Ovary (tissue), 9 donors: ENCODE measurements around the gene KCNQ5. TPM values are rescaled to one million over a fixed set of nuclear protein-coding genes. Genes with fewer than 3 reads are reported as not detected.

Experiments
- DNase-seq, 5 donors: peaks; one replicate each; pipeline ENCODE4 v3.0.0-alpha.2; 2019 to 2020
- H3K27ac ChIP-seq, 2 donors: fragments of 200-600 bp; one replicate each; pipeline versions ENCODE4 v1.5.1 to v1.8.0; 2019 to 2022
- H3K27me3 ChIP-seq: fragments of 200-600 bp; one replicate; pipeline ENCODE4 v1.8.0; 2022
- H3K36me3 ChIP-seq: fragments of 200-600 bp; sonication (generic); one replicate; pipeline ENCODE4 v1.5.1; 2019
- H3K4me1 ChIP-seq: one replicate; pipeline ENCODE4 v1.8.1; 2013; ENCODE audit warnings: mild to moderate bottlenecking, moderate library complexity; ENCODE audit not compliant: insufficient read depth
- H3K4me3 ChIP-seq: fragments of 200-600 bp; sonication (generic); one replicate; pipeline ENCODE4 v1.5.1; 2017
- H3K9me3 ChIP-seq, 2 donors: fragments of 200-600 bp in 1 of 2; sonication (generic) in 1 of 2; one replicate each; pipeline versions ENCODE4 v1.5.1 to v1.8.1; 2013 to 2019; ENCODE audit warnings: mild to moderate bottlenecking in 1 of 2, moderate library complexity in 1 of 2
- EP300 ChIP-seq: sonication (generic); formaldehyde crosslinking; IDR thresholded peaks from one replicate; pipeline ENCODE4 v1.6.1; 2017; ENCODE audit warnings: antibody characterized with exemption
- POLR2A ChIP-seq: fragments of 450-650 bp; IDR thresholded peaks from one replicate; pipeline ENCODE4 v1.6.1; 2017; ENCODE audit warnings: antibody characterized with exemption, mild to moderate bottlenecking, moderate library complexity
- WGBS, 3 donors: extraction: QIAGEN DNeasy Blood & Tissue Kit in 1 of 3; methylation state at CpG; one replicate each; pipeline versions ENCODE4 v1.1.5 to v1.1.7; 2013 to 2017; 5-methylcytosine and 5-hydroxymethylcytosine counted together
- intact Hi-C, 4 donors: fragments of 100-400 bp; cut with DNase I; formaldehyde crosslinking; loops; one replicate each; pipeline versions ENCODE4 v1.11.0 to v1.15.1; 2022 to 2023
- polyA plus RNA-seq, 2 donors: library from polyadenylated mRNA; stranded (reverse); fragments of 200-250 nt in 1 of 2; fragments of 350-450 nt in 1 of 2; fragmentation: Illumina TruSeq in 1 of 2; extraction: RNeasy Lipid Tissue Mini Kit (QIAGEN cat#74804) in 1 of 2; gene quantifications; one replicate each; pipeline ENCODE4 v1.2.3, GENCODE V29; 2013 to 2014
- total RNA-seq, 7 donors: library from RNA; depleted of rRNA in 2 of 7; stranded (reverse); fragments of >200 nt in 2 of 7; fragmentation: NEBNext Ultra II Directional in 3 of 7; extraction: Animal tissue kit (Norgen Biotek cat#: 25700) in 3 of 7; gene quantifications; one replicate each; pipeline versions ENCODE4 v1.1.0 to v1.2.4, GENCODE V29; 2016 to 2023
- TF ChIP-seq, protein P1 (sequence below), 3 donors: fragments of 450-650 bp in 2 of 3; fragments of 200-600 bp in 1 of 3; IDR thresholded peaks; one replicate each; pipeline versions ENCODE4 v1.5.1 to v1.8.0; 2016 to 2022; ENCODE audit warnings: antibody characterized with exemption in 3 of 3, mild to moderate bottlenecking in 1 of 3
- donor health status: DM: no; HTN: no; CAD: no; lungs with moderate emphysema.
- donor health status: DM: no; HTN: no; CAD: no.
- donor health status: Bipolar disorder and iron deficiency.
- donor health status: DM: yes; HTN: yes; CAD: no.
- donor health status: DM: no; HTN: no; CAD: no.
- donor health status: DM: yes; HTN: yes; CAD: no.

The KCNQ5 gene
- total and polyA plus RNA-seq, 9 donors = 0.02 to 0.80 (median 0.15) TPM; not detected in 2

DNA sequence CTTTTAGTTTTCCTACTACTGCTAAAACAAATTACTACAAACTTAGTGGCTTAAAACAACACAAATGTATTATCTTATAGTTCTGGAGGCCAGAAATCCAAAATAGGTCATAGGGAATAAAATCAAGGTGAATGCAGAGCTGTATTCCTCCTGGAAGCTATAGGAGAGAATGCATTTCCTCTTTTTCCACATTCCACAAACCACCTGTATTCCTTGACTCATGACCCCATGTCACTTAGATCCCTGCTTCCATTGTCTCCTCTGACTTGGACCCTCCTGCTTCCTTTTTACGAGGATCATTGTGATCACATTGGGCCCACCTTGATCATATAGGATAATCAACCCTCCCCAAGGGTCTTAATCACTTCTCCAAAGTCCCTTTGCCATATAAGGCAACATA, 200.8 kb downstream of the KCNQ5 start:
- TF ChIP-seq POLR2A (no peak), EP300 (no peak)
- TF ChIP-seq, protein P1, sequence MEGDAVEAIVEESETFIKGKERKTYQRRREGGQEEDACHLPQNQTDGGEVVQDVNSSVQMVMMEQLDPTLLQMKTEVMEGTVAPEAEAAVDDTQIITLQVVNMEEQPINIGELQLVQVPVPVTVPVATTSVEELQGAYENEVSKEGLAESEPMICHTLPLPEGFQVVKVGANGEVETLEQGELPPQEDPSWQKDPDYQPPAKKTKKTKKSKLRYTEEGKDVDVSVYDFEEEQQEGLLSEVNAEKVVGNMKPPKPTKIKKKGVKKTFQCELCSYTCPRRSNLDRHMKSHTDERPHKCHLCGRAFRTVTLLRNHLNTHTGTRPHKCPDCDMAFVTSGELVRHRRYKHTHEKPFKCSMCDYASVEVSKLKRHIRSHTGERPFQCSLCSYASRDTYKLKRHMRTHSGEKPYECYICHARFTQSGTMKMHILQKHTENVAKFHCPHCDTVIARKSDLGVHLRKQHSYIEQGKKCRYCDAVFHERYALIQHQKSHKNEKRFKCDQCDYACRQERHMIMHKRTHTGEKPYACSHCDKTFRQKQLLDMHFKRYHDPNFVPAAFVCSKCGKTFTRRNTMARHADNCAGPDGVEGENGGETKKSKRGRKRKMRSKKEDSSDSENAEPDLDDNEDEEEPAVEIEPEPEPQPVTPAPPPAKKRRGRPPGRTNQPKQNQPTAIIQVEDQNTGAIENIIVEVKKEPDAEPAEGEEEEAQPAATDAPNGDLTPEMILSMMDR (IDR thresholded peaks at IDR 0.05) = no peak
- Histone ChIP-seq H3K9me3 (no peaks in the 10 kb centered on the region), H3K4me1 (no peaks in the 10 kb centered on the region), H3K27me3 (no peaks in the 10 kb centered on the region), H3K36me3 (no peaks in the 10 kb centered on the region), H3K4me3 (no peak overlapping the region), H3K27ac (no peak overlapping the region)
- 76 to 86% (median 81%) methylated on average over 1 of the region's 1 CpG for WGBS, 3 donors
- no peak for DNase-seq
- intact Hi-C loops = no loop called here

DNA sequence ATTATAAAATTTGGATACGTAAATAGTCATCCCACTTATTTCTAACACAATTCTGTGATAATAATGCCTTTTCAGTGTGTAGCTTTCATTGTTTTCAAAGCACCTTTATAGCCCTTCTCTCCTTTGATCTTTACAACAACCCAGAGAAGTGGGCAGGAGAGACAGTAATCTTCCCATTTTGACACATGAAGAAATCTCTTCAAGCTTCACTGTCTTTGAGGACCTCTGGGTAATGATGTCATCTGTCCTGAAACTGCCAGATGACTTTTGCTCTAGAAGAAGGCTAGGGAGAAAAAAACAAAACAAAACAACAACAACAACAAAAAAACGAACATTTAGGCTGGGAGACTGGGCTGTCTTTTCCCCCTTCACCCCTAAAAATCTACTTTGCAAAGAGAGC, 203.0 kb downstream of the KCNQ5 start:
- 50 to 63% (median 54%) methylated on average over 2 of the region's 2 CpGs for WGBS, 3 donors
- intact Hi-C loops = no loop called here
- no peak for TF ChIP-seq POLR2A
- TF ChIP-seq, protein P1 (IDR thresholded peaks at IDR 0.05) = no peak
- TF ChIP-seq EP300 = no peak
- Histone ChIP-seq H3K4me1 (no peaks in the 10 kb centered on the region), H3K4me3 (no peak overlapping the region), H3K27me3 (no peaks in the 10 kb centered on the region), H3K27ac (no peak overlapping the region), H3K36me3 (no peaks in the 10 kb centered on the region), H3K9me3 (no peaks in the 10 kb centered on the region)
- DNase-seq = no peak

DNA sequence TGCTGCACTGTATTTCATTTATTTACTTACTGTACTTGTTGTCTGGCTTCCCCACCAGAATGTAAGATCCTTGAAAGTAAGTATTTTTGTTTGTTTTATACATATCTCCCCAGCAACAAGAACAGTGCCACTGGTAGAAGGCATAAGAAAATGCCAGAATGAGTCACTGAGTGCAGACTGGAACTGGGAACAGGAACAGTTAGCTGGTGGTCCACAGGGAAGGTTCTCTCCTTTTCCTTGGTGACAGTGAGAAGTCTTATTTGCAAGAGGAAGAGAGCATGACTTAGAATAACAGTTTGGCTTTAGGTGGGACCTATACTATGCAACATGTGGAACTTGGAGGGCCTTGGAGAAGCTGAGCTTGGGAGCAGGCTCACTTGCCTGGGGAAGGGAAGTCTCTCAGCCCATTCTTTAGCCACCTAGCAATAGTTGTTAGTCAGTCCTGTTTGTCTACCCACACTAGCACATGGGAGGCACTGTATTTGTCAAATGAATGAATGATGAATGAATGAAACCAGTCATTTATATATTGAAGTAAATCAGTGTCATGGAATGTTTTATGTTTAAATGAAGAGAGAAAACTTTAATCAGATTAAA, 203.5 kb downstream of the KCNQ5 start:
- Histone ChIP-seq H3K27ac (no peak overlapping the region), H3K36me3 (no peaks in the 10 kb centered on the region), H3K4me3 (no peak overlapping the region), H3K9me3 (no peaks in the 10 kb centered on the region), H3K4me1 (no peaks in the 10 kb centered on the region), H3K27me3 (no peaks in the 10 kb centered on the region)
- intact Hi-C loops = no loop called here
- DNase-seq = no peak
- no peak for TF ChIP-seq POLR2A
- no peak for TF ChIP-seq EP300
- TF ChIP-seq, protein P1 (IDR thresholded peaks at IDR 0.05) = no peak

DNA sequence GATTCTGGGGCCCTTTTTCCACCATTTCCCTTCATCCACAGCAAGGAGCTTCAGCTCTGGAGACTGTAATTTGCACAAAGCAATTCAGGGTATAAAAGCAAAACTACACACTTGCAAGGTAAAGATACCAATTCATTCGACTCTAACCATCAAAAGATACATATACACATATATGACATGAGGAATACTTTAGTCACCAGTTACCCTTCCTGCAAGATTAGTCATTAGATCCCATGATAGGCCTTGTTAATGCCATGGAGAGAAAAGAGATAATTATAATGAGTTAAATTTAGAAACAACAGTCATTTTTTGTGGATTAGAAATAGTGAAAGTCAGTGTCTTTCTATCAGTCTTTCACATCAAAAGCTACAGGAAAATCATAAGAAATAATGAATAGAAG, 204.2 kb downstream of the KCNQ5 start:
- H3K27me3 ChIP-seq = no peaks in the 10 kb centered on the region
- intact Hi-C loops = no loop called here
- H3K4me3 ChIP-seq = no peak overlapping the region
- TF ChIP-seq POLR2A = no peak
- TF ChIP-seq EP300 = no peak
- TF ChIP-seq, protein P1 (IDR thresholded peaks at IDR 0.05) = no peak
- 80 to 86% (median 82%) methylated on average over 1 of the region's 1 CpG for WGBS, 3 donors
- no peaks in the 10 kb centered on the region for H3K4me1 ChIP-seq
- no peak for DNase-seq
- no peak overlapping the region for H3K27ac ChIP-seq
- no peaks in the 10 kb centered on the region for H3K9me3 ChIP-seq
- H3K36me3 ChIP-seq = no peaks in the 10 kb centered on the region
